ENCODE results near the gene CHAMP1. TPM values are rescaled to one million over a fixed set of nuclear protein-coding genes. Genes with fewer than 3 reads are reported as not detected.

Gene CHAMP1
- total and polyA plus RNA-seq, 4 experiments from 2014 or later = 5.4 to 25.1 (median 16.3) TPM

GRCh38 chr13:114299604-114300305 lies 14.5 kb upstream of the CHAMP1 start:
- Mint-ChIP-seq H3K4me3 (no peak overlapping the region), H3K27me3 (no peaks in the 10 kb centered on the region), H3K36me3 (peaks cover 40 to 43% of the 10 kb centered on the region in 2 donors), H3K27ac (no peak overlapping the region), H3K9me3 (no peaks in the 10 kb centered on the region), H3K4me1 (peaks cover 0 to 6% (median 0%) of the 10 kb centered on the region in 4 donors)
- Histone ChIP-seq H3K27ac (ENCODE audit: low read depth, low read length) (no peak overlapping the region), H3K36me3 (ENCODE audit: insufficient read depth, low read length) (peaks cover 32% of the 10 kb centered on the region), H3K4me1 (ENCODE audit: insufficient read depth, low read length) (no peaks in the 10 kb centered on the region), H3K4me3 (ENCODE audit: low read length in 2 of 2) (no peak overlapping the region), H3K27me3 (ENCODE audit: insufficient read depth, low read length) (no peaks in the 10 kb centered on the region), H3K9me3 (ENCODE audit: control insufficient read depth in 1 of 2, low read length in 2 of 2) (no peaks in the 10 kb centered on the region)
- DNase-seq = no peak
- ChIA-PET CTCF (ENCODE audit: partially characterized antibody) (no interaction called here), POLR2A (ENCODE audit: partially characterized antibody) (no interaction called here)
- intact Hi-C loops (cut with micrococcal nuclease) = no loop called here

- H3K27me3 ChIP-seq (ENCODE audit: insufficient read depth, low read length) = no peaks in the 10 kb centered on the region
- no peaks in the 10 kb centered on the region for H3K27me3 Mint-ChIP-seq
- intact Hi-C loops (cut with micrococcal nuclease) = no loop called here
Observed at GRCh38 chr13:114303700-114304327, 10.5 kb upstream of the CHAMP1 start.

GRCh38 chr13:114304346-114305034 lies 9.8 kb upstream of the CHAMP1 start:
- Histone ChIP-seq H3K4me1 (ENCODE audit: insufficient read depth, low read length) (no peaks in the 10 kb centered on the region), H3K9me3 (ENCODE audit: control insufficient read depth in 1 of 2, low read length in 2 of 2) (no peaks in the 10 kb centered on the region), H3K36me3 (ENCODE audit: insufficient read depth, low read length) (peaks cover 24% of the 10 kb centered on the region), H3K4me3 (ENCODE audit: low read length in 2 of 2) (no peak overlapping the region), H3K27ac (ENCODE audit: low read depth, low read length) (no peak overlapping the region), H3K27me3 (ENCODE audit: insufficient read depth, low read length) (no peaks in the 10 kb centered on the region)
- DNase-seq = no peak
- Mint-ChIP-seq H3K4me1 (peaks cover 0 to 1% (median 0%) of the 10 kb centered on the region in 4 donors), H3K27ac (no peak overlapping the region), H3K36me3 (peaks cover 25 to 41% of the 10 kb centered on the region in 2 donors), H3K4me3 (no peak overlapping the region), H3K27me3 (no peaks in the 10 kb centered on the region), H3K9me3 (no peaks in the 10 kb centered on the region)
- intact Hi-C loops (cut with micrococcal nuclease) = no loop called here
- POLR2A ChIA-PET (ENCODE audit: partially characterized antibody) = no interaction called here
- CTCF ChIA-PET (ENCODE audit: partially characterized antibody) = no interaction called here

More at GRCh38 chr13:114303700-114304327, 10.5 kb upstream of the CHAMP1 start:
- DNase-seq = no peak
- peaks cover 30% of the 10 kb centered on the region for H3K36me3 ChIP-seq (ENCODE audit: insufficient read depth, low read length)
- H3K27ac ChIP-seq (ENCODE audit: low read depth, low read length) = no peak overlapping the region
- H3K9me3 ChIP-seq (ENCODE audit: control insufficient read depth in 1 of 2, low read length in 2 of 2) = no peaks in the 10 kb centered on the region
- peak overlapping the region in 1 of 8 donors; percentile 26 for H3K4me3 Mint-ChIP-seq
- no peaks in the 10 kb centered on the region for H3K4me1 ChIP-seq (ENCODE audit: insufficient read depth, low read length)
- ChIA-PET POLR2A (ENCODE audit: partially characterized antibody) (no interaction called here), CTCF (ENCODE audit: partially characterized antibody) (no interaction called here)
- no peaks in the 10 kb centered on the region for H3K9me3 Mint-ChIP-seq
- peak overlapping the region in 1 of 7 donors; percentile 61 for H3K27ac Mint-ChIP-seq
- H3K36me3 Mint-ChIP-seq = peaks cover 32 to 46% of the 10 kb centered on the region in 2 donors
- peaks cover 0 to 1% (median 0%) of the 10 kb centered on the region in 4 donors for H3K4me1 Mint-ChIP-seq
- H3K4me3 ChIP-seq (ENCODE audit: low read length in 2 of 2) = no peak overlapping the region

- Mint-ChIP-seq H3K4me1 (peaks cover 10 to 15% (median 12%) of the 10 kb centered on the region in 4 donors), H3K36me3 (peaks cover 4 to 20% of the 10 kb centered on the region in 2 donors), H3K27me3 (no peaks in the 10 kb centered on the region), H3K27ac (no peak overlapping the region), H3K9me3 (no peaks in the 10 kb centered on the region), H3K4me3 (no peak overlapping the region)
- ChIA-PET POLR2A (ENCODE audit: partially characterized antibody) (no interaction called here), CTCF (ENCODE audit: partially characterized antibody) (interaction anchor here (1.0 kb wide), 1 partner anchor 10 kb away, joined by 3 read pairs; no protein-coding TSS in a partner anchor)
- peaks cover 6% of the 10 kb centered on the region for H3K36me3 ChIP-seq (ENCODE audit: insufficient read depth, low read length)
- no peaks in the 10 kb centered on the region for H3K9me3 ChIP-seq (ENCODE audit: control insufficient read depth in 1 of 2, low read length in 2 of 2)
- peaks cover 12% of the 10 kb centered on the region for H3K4me1 ChIP-seq (ENCODE audit: insufficient read depth, low read length)
- H3K27ac ChIP-seq (ENCODE audit: low read depth, low read length) = no peak overlapping the region
- intact Hi-C loops (cut with micrococcal nuclease) = no loop called here
- DNase-seq = no peak
- no peaks in the 10 kb centered on the region for H3K27me3 ChIP-seq (ENCODE audit: insufficient read depth, low read length)
- H3K4me3 ChIP-seq (ENCODE audit: low read length in 2 of 2) = no peak overlapping the region
Observed at GRCh38 chr13:114309086-114309485, 5.2 kb upstream of the CHAMP1 start.

- Mint-ChIP-seq H3K9me3 (no peaks in the 10 kb centered on the region), H3K4me3 (no peak overlapping the region), H3K4me1 (peaks cover 13 to 18% (median 14%) of the 10 kb centered on the region in 4 donors), H3K27me3 (no peaks in the 10 kb centered on the region), H3K27ac (no peak overlapping the region), H3K36me3 (peaks cover 4 to 16% of the 10 kb centered on the region in 2 donors)
- Histone ChIP-seq H3K27ac (ENCODE audit: low read depth, low read length) (no peak overlapping the region), H3K36me3 (ENCODE audit: insufficient read depth, low read length) (peaks cover 3% of the 10 kb centered on the region), H3K4me1 (ENCODE audit: insufficient read depth, low read length) (peaks cover 15% of the 10 kb centered on the region), H3K27me3 (ENCODE audit: insufficient read depth, low read length) (no peaks in the 10 kb centered on the region), H3K4me3 (ENCODE audit: low read length in 2 of 2) (no peak overlapping the region), H3K9me3 (ENCODE audit: control insufficient read depth in 1 of 2, low read length in 2 of 2) (no peaks in the 10 kb centered on the region)
- CTCF ChIA-PET (ENCODE audit: partially characterized antibody) = interaction anchor here (1.0 kb wide), 1 partner anchor 9 kb away, joined by 3 read pairs; no protein-coding TSS in a partner anchor
- intact Hi-C loops (cut with micrococcal nuclease) = no loop called here
- POLR2A ChIA-PET (ENCODE audit: partially characterized antibody) = interaction anchor here (4.1 kb wide), 1 partner anchor 29 kb away, joined by 24 read pairs; the partner anchor contains the start of gene UPF3A
- DNase-seq = no peak
Observed at GRCh38 chr13:114309806-114310410, 4.4 kb upstream of the CHAMP1 start.

- POLR2A ChIA-PET (ENCODE audit: partially characterized antibody) = interaction anchor here (4.1 kb wide), 1 partner anchor 30 kb away, joined by 24 read pairs; the partner anchor contains the start of gene UPF3A
Observed at GRCh38 chr13:114310956-114311355, 3.3 kb upstream of the CHAMP1 start.

More at GRCh38 chr13:114310956-114311355, 3.3 kb upstream of the CHAMP1 start:
- Histone ChIP-seq H3K9me3 (ENCODE audit: control insufficient read depth in 1 of 2, low read length in 2 of 2) (no peaks in the 10 kb centered on the region), H3K36me3 (ENCODE audit: insufficient read depth, low read length) (peaks cover under 1% of the 10 kb centered on the region), H3K4me1 (ENCODE audit: insufficient read depth, low read length) (peaks cover 25% of the 10 kb centered on the region), H3K27me3 (ENCODE audit: insufficient read depth, low read length) (no peaks in the 10 kb centered on the region), H3K27ac (ENCODE audit: low read depth, low read length) (no peak overlapping the region), H3K4me3 (ENCODE audit: low read length in 2 of 2) (no peak overlapping the region)
- no peaks in the 10 kb centered on the region for H3K9me3 Mint-ChIP-seq
- CTCF ChIA-PET (ENCODE audit: partially characterized antibody) = interaction anchor here (0.8 kb wide), 1 partner anchor 31 kb away, joined by 3 read pairs; no protein-coding TSS in a partner anchor
- intact Hi-C loops (cut with micrococcal nuclease) = no loop called here
- DNase-seq = no peak
- H3K36me3 Mint-ChIP-seq = peaks cover 4 to 14% of the 10 kb centered on the region in 2 donors
- no peak overlapping the region for H3K4me3 Mint-ChIP-seq
- no peaks in the 10 kb centered on the region for H3K27me3 Mint-ChIP-seq
- peaks cover 19 to 27% (median 22%) of the 10 kb centered on the region in 4 donors for H3K4me1 Mint-ChIP-seq
- H3K27ac Mint-ChIP-seq = no peak overlapping the region

Data from CD4-positive, alpha-beta memory T cell (primary cell).